Skeletal muscle cell (primary cell): Measurements from ENCODE around the gene PRAMEF13.
"Not testable (repeated sequence)": the region's sequence is repeated elsewhere in the genome, so short reads cannot be mapped to it uniquely, and the experiment has no call there.

Source experiments
- DNase-seq: peaks from one replicate; pipeline ENCODE4 v3.0.0-alpha.2; 2010; ENCODE audit warnings: low read depth
- H3K4me3 ChIP-seq: 2 replicates; pipeline ENCODE4 v1.5.1; 2011; ENCODE audit warnings: low read depth, mild to moderate bottlenecking, control low read depth, low read length, moderate library complexity

PRAMEF13 gene

GRCh38 chr1:13216619-13217018, 15.4 kb upstream of the PRAMEF13 start:
- DNase-seq, H3K4me3 ChIP-seq: not testable (repeated sequence)

GRCh38 chr1:13208712-13209111, 7.5 kb upstream of the PRAMEF13 start:
- H3K4me3 ChIP-seq: not testable (repeated sequence)

GRCh38 chr1:13171548-13171947, 29.7 kb downstream of the PRAMEF13 start, which contains the start of gene PRAMEF9:
PRAMEF9 (plus strand) TSS chr1:13171848; CDS start chr1:13175281, 3,433 bp downstream.
- H3K4me3 ChIP-seq: not testable (repeated sequence)

More at GRCh38 chr1:13208712-13209111, 7.5 kb upstream of the PRAMEF13 start:
- not testable (repeated sequence) for DNase-seq

GRCh38 chr1:13165531-13165930, 35.7 kb downstream of the PRAMEF13 start, which contains the start of gene HNRNPCL4:
HNRNPCL4 (minus strand) TSS chr1:13165631; CDS start chr1:13165467, 164 bp downstream.
- H3K4me3 ChIP-seq, DNase-seq: not testable (repeated sequence)

More at GRCh38 chr1:13171548-13171947, 29.7 kb downstream of the PRAMEF13 start, which contains the start of gene PRAMEF9:
- DNase-seq: not testable (repeated sequence)

GRCh38 chr1:13155909-13156308, 45.3 kb downstream of the PRAMEF13 start, which contains the start of gene PRAMEF26:
PRAMEF26 (minus strand) TSS chr1:13156009; CDS start chr1:13153095, 2,914 bp downstream.
- H3K4me3 ChIP-seq, DNase-seq: not testable (repeated sequence)
